Measurements from ENCODE around the gene MIPEP.

- TF ChIP-seq CTCF (optimal IDR thresholded peaks at IDR 0.05 in 1 of 3, IDR thresholded peaks at IDR 0.05 in 1 of 3, conservative IDR thresholded peaks at IDR 0.05 in 1 of 3; ENCODE audit: extremely low read depth in 1 of 3, insufficient read depth in 2 of 3, low read length in 3 of 3) (no peak), EZH2 (IDR thresholded peaks at IDR 0.05; ENCODE audit: low read length) (no peak)
Measured at GRCh38 chr13:23865026-23865425, 24.2 kb downstream of the MIPEP start.
